Colonic mucosa (tissue), 4 donors: ENCODE results near the gene MMS19. TPM values are rescaled to one million over a fixed set of nuclear protein-coding genes. Genes with fewer than 3 reads are reported as not detected.
A peak's percentile ranks its signal among the peaks of the same experiment; 100 is the strongest.

Source experiments
- DNase-seq: peaks from one replicate; pipeline ENCODE4 v3.0.0-alpha.2; 2020
- H3K27ac ChIP-seq: fragments of 200-600 bp; one replicate; pipeline ENCODE4 v1.8.0; 2021
- H3K27me3 ChIP-seq: fragments of 200-600 bp; one replicate; pipeline ENCODE4 v1.8.0; 2021
- H3K36me3 ChIP-seq: fragments of 200-600 bp; one replicate; pipeline ENCODE4 v1.8.0; 2021
- H3K4me1 ChIP-seq: fragments of 200-600 bp; one replicate; pipeline ENCODE4 v1.8.0; 2021; ENCODE audit warnings: mild to moderate bottlenecking
- H3K4me3 ChIP-seq: fragments of 200-600 bp; one replicate; pipeline ENCODE4 v1.8.0; 2021
- H3K9ac ChIP-seq, 2 donors: one replicate each; pipeline ENCODE4 v1.7.0; 2013; ENCODE audit warnings: control low read depth in 2 of 2, low read depth in 2 of 2, low read length in 2 of 2
- H3K9me3 ChIP-seq: fragments of 200-600 bp; one replicate; pipeline ENCODE4 v1.8.0; 2021
- intact Hi-C: fragments of 100-400 bp; cut with DNase I; formaldehyde crosslinking; loops from one replicate; pipeline ENCODE4 v1.14.1; 2022
- total RNA-seq, 2 donors: library from RNA; stranded (reverse); fragmentation: NEBNext Ultra II Directional in 1 of 2; extraction: Animal tissue kit (Norgen Biotek cat#: 25700) in 1 of 2; gene quantifications; one replicate each; pipeline ENCODE4 v1.2.1, GENCODE V29; 2021
- TF ChIP-seq, protein P1 (sequence below): fragments of 200-600 bp; IDR thresholded peaks from one replicate; pipeline ENCODE4 v1.8.0; 2022; ENCODE audit warnings: antibody characterized with exemption, mild to moderate bottlenecking
- donor health status: healthy.
- donor health status: DM: no; HTN: no; CAD: no.
- donor health status: DM: no; HTN: no; CAD: no.

Gene MMS19
- total RNA-seq, 2 donors from 2014 or later: 43.7 to 62.2 TPM

DNA sequence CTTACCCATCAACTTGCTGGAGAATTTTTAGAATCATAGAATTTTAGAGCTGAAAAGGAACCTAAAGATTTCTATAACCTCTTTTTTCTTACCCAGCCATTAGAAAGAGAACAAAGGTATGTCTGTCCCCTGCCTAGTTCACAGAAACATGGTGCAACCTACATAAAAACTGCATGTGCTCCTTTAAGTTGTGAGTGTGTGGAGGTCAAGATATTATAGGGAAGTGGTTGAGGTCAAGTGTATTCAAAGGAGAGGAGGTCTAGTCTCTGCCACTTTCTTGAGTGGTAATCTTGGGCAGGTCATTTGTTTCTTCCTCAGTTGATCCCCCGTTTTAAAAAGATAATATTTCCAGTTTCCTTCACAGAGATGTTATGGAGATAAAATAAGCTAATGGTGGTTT, 6.9 kb upstream of the MMS19 start:
- no peaks in the 10 kb centered on the region for H3K36me3 ChIP-seq
- no peaks in the 10 kb centered on the region for H3K9me3 ChIP-seq
- H3K9ac ChIP-seq: no peak overlapping the region
- no peaks in the 10 kb centered on the region for H3K4me1 ChIP-seq
- TF ChIP-seq, protein P1, sequence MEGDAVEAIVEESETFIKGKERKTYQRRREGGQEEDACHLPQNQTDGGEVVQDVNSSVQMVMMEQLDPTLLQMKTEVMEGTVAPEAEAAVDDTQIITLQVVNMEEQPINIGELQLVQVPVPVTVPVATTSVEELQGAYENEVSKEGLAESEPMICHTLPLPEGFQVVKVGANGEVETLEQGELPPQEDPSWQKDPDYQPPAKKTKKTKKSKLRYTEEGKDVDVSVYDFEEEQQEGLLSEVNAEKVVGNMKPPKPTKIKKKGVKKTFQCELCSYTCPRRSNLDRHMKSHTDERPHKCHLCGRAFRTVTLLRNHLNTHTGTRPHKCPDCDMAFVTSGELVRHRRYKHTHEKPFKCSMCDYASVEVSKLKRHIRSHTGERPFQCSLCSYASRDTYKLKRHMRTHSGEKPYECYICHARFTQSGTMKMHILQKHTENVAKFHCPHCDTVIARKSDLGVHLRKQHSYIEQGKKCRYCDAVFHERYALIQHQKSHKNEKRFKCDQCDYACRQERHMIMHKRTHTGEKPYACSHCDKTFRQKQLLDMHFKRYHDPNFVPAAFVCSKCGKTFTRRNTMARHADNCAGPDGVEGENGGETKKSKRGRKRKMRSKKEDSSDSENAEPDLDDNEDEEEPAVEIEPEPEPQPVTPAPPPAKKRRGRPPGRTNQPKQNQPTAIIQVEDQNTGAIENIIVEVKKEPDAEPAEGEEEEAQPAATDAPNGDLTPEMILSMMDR: no peak
- no peak overlapping the region for H3K4me3 ChIP-seq
- intact Hi-C loops: no loop called here
- no peak for DNase-seq
- no peak overlapping the region for H3K27ac ChIP-seq
- no peaks in the 10 kb centered on the region for H3K27me3 ChIP-seq

GRCh38 chr10:97503406-97503805, 5.2 kb upstream of the MMS19 start:
- Histone ChIP-seq H3K4me1 (no peaks in the 10 kb centered on the region), H3K9ac (no peak overlapping the region), H3K9me3 (no peaks in the 10 kb centered on the region), H3K36me3 (no peaks in the 10 kb centered on the region), H3K27ac (no peak overlapping the region), H3K4me3 (no peak overlapping the region), H3K27me3 (no peaks in the 10 kb centered on the region)
- TF ChIP-seq, protein P1: no peak
- intact Hi-C loops: no loop called here
- no peak for DNase-seq

DNA sequence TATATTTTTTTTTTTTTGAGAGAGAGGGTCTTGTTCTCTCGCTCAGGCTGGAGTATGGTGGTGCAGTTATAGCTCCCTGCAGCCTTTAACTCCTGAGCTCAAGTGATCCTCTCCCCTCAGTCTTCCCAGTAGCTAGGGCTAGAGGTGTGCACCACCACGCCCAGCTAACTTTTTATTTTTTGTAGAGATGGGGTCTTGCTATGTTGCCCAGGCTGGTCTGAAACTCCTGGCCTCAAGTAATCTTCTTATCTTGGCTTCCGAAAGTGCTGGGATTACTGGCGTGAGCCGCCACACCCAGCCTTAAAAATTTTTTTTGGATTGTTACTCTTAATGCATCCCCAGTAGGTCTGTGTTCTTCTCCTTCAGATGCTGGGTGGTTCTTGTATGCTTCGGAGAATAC, 4.7 kb upstream of the MMS19 start:
- no peak overlapping the region for H3K27ac ChIP-seq
- H3K9ac ChIP-seq: no peak overlapping the region
- no peaks in the 10 kb centered on the region for H3K36me3 ChIP-seq
- H3K9me3 ChIP-seq: no peaks in the 10 kb centered on the region
- H3K27me3 ChIP-seq: no peaks in the 10 kb centered on the region
- no peaks in the 10 kb centered on the region for H3K4me1 ChIP-seq
- DNase-seq: no peak
- intact Hi-C loops: no loop called here
- TF ChIP-seq, protein P1: no peak
- no peak overlapping the region for H3K4me3 ChIP-seq

- intact Hi-C loops: no loop called here
- TF ChIP-seq, protein P1: no peak
- Histone ChIP-seq H3K27me3 (no peaks in the 10 kb centered on the region), H3K9ac (peak overlapping the region in 1 of 2 donors; percentile 69), H3K9me3 (no peaks in the 10 kb centered on the region), H3K27ac (no peak overlapping the region), H3K36me3 (no peaks in the 10 kb centered on the region), H3K4me1 (peaks cover 5% of the 10 kb centered on the region), H3K4me3 (no peak overlapping the region)
- no peak for DNase-seq
Observed at GRCh38 chr10:97500297-97500575, 2.0 kb upstream of the MMS19 start.

DNA sequence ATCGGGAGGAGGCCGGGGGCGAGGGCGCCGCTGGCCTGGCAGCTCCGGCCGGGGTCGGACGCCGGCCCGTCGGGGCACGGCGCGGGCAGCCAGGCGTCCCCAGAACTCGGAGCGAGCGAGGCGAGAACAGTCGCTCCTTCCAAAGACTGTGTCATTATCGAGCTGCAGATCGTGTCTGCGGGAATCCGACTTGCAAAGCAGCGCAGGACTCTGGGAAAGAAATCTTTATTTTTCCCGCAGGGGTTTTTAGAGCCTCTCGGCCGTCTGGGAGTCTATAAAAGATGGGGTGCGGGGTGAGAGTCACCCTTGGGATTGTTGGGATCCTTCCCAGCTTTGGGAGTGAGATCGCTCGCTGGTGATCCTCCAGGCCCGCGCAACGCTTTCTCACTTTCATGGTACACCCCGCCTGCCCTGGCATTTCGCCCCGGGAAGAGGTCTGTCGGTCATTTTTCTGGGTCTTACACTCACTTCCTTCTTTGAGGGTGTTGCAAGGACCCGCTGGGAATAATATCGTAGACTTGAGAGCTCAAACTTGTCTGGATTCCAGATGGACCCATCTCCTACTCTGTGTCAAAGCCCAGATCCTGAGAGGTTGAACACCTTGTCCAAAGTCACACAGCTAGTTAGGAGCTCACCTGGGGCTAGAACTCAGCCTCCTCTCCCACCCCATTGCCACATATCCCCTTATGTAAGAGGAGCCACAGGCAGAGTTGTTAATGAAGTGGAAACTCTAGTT, 1.5 kb upstream of the MMS19 start:
- TF ChIP-seq, protein P1: no peak
- Histone ChIP-seq H3K9me3 (no peaks in the 10 kb centered on the region), H3K9ac (peak overlapping the region; percentile 67 to 69), H3K36me3 (no peaks in the 10 kb centered on the region), H3K27ac (peak overlapping the region; percentile 91), H3K27me3 (no peaks in the 10 kb centered on the region), H3K4me1 (peaks cover 5% of the 10 kb centered on the region), H3K4me3 (peak overlapping the region; percentile 96)
- intact Hi-C loops: no loop called here
- peak; percentile 65 for DNase-seq
